ENCODE data around the gene ABCB6. TPM values are rescaled to one million over a fixed set of nuclear protein-coding genes. Genes with fewer than 3 reads are reported as not detected.
A peak's percentile ranks its signal among the peaks of the same experiment; 100 is the strongest.

Gene ABCB6
- total and polyA plus RNA-seq, 10 of the 15 experiments (the other 5 are each of a cell fraction or from before 2014, with no cell fraction given): 2.3 to 22.1 (median 13.8) TPM

GRCh38 chr2:219160186-219161017 lies 58.4 kb downstream of the ABCB6 start, which contains the start of gene NHEJ1 (continued):
- TF ChIP-seq CUX1 (IDR thresholded peaks at IDR 0.05; ENCODE audit: insufficient replicate concordance, low read depth, low read length): no peak
- peak; percentile 80 for TF ChIP-seq SMC3 (IDR thresholded peaks at IDR 0.05; ENCODE audit: borderline replicate concordance, low read length)
- TF ChIP-seq MYB (IDR thresholded peaks at IDR 0.05; ENCODE audit: borderline replicate concordance, low read depth, low read length): no peak
- TF ChIP-seq HDAC6 (IDR thresholded peaks at IDR 0.05; ENCODE audit: unreplicated experiment): no peak
- no peak for TF ChIP-seq JUNB (IDR thresholded peaks at IDR 0.05)
- no peak for TF ChIP-seq CHD2 (IDR thresholded peaks at IDR 0.05; ENCODE audit: borderline replicate concordance, low read depth, low read length)
- no peak for TF ChIP-seq E2F4 (IDR thresholded peaks at IDR 0.05; ENCODE audit: low read depth, low read length)
- peak; percentile 39; the same call in 1 of the 2 replicates for TF ChIP-seq HDGF (IDR thresholded peaks at IDR 0.05)
- TF ChIP-seq RAD21 (IDR thresholded peaks at IDR 0.05; ENCODE audit: insufficient read depth, low read depth, low read length): peak; percentile 82
- TF ChIP-seq SREBF1 (IDR thresholded peaks at IDR 0.05; ENCODE audit: low read length): no peak
- no peak for TF ChIP-seq NFYB (IDR thresholded peaks at IDR 0.05; ENCODE audit: insufficient read depth, low read depth, low read length)
- TF ChIP-seq NKRF (conservative IDR thresholded peaks at IDR 0.05): peak; percentile 72
- TF ChIP-seq TAF1 (IDR thresholded peaks at IDR 0.05; ENCODE audit: borderline replicate concordance, low read depth, low read length): 0 out of 2 replicates have a peak, but pooled peaks have one; percentile 18
- TF ChIP-seq DPF2 (IDR thresholded peaks at IDR 0.05): peak; percentile 62
- peak; percentile 46; the same call in 1 of the 2 replicates for TF ChIP-seq CBX5 (IDR thresholded peaks at IDR 0.05; ENCODE audit: low read depth)
- no peak for TF ChIP-seq EZH2 (IDR thresholded peaks at IDR 0.05; ENCODE audit: borderline replicate concordance, control insufficient read depth, low read depth, low read length)
- TF ChIP-seq RAD51 (IDR thresholded peaks at IDR 0.05): no peak
- no peak for TF ChIP-seq ZSCAN29 (IDR thresholded peaks at IDR 0.05)
- TF ChIP-seq TCF3 (IDR thresholded peaks at IDR 0.05; ENCODE audit: borderline replicate concordance, insufficient read depth, low read depth, low read length): 0 out of 2 replicates have a peak, but pooled peaks have one; percentile 48
- no peak for TF ChIP-seq NR2C1 (IDR thresholded peaks at IDR 0.05)
- TF ChIP-seq ATF2 (IDR thresholded peaks at IDR 0.05; ENCODE audit: low read length): no peak

Measured in GM12878 (cell line).